ENCODE results near the gene ZNF76.

GRCh38 chr6:35242906-35243305, 16.6 kb upstream of the ZNF76 start:
- TF ChIP-seq POLR2A (IDR thresholded peaks at IDR 0.05) (no peak), CTCF (IDR thresholded peaks at IDR 0.05) (no peak), EP300 (IDR thresholded peaks at IDR 0.05) (no peak)
